ENCODE data around the gene ZNF324.
"Not testable (repeated sequence)": the region's sequence is repeated elsewhere in the genome, so short reads cannot be mapped to it uniquely, and the experiment has no call there.

The ZNF324 gene

DNA sequence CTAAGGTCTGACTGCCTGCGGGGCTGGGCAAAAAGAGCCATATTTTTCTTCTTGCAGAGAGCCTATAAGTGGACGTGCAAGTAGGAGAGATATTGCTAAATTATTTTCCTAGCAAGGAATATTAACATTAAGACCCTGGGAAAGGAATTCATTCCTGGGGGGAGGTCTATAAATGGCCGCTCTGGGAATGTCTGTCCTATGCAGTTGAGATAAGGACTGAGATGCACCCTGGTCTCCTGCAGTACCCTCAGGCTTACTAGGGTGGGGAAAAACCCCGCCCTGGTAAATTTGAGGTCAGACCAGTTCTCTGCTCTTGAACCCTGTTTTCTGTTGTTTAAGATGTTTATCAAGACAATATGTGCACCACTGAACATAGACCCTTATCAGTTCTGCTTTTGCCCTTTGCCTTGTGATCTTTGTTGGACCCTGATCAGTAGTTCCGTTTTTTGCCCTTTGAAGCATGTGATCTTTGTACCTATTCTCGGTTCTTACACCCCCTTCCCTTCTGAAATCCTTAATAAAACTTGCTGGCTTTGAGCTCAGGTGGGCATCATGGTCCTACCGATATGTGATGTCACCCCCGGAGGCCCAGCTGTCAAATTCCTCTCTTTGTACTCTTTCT lies 40.8 kb downstream of the ZNF324 start:
- DNase-seq: not testable (repeated sequence)

DNA sequence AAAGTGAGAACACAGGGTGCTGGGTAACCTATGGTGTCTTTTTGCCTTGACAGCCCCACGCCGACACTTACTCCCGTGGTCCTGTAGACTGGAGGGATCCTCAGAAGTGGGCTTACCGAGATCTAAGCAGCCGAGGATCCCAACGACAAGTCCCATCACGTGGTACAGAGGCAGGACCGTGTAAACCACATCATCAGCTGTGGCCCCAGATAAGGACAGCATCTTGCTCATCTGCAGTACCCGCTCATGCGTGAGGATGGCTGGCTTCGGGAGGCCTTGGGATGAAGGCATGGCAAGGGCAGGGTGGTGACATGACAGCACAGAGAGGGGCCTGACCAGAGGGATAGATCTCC lies 42.8 kb downstream of the ZNF324 start:
- no peak for DNase-seq

DNA sequence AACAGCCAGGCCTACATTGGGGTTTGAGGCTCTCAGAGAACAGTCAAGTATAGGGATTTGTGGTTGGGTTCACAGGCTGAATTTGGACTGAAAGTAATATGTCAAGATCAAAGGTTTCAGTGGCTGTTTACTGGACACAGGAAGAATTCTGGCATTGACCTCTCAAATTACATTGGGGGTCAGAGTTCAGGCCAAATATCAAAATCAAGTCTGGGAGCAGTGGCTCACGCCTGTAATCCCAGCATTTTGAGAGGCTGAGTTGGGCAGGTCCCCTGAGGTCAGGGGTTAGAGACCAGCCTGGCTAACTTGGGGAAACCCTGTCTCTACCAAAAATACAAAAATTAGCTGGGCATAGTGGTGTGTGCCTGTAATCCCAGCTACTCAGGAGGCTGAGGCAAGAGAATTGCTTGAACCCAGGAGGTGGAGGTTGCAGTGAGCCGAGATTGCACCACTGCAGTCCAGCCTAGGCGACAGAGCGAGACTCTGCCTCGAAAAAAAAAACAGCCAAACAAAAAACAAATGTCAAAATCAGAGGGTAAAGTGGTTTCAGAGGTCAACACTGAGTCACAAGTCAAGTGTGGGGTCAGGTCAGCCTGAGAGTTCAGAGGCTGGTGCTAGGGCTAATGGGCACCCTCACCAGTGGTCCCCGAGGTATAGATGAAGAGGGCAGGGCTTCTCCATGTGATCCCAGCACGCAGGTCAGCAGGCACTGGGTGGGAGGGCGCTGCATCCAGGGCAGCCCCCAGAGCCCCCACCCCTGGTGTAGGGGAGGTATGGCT lies 43.4 kb downstream of the ZNF324 start:
- DNase-seq: no peak

- no peak for DNase-seq
These were observed 44.7 kb downstream of the ZNF324 start, which contains the start of gene SLC27A5 for GRCh38 chr19:58511353-58512208. Gene SLC27A5 (minus strand): TSS chr19:58511992. CDS start chr19:58511955, 37 bp downstream.

- no peak for DNase-seq
These were observed 46.4 kb downstream of the ZNF324 start for GRCh38 chr19:58513213-58513693.

DNA sequence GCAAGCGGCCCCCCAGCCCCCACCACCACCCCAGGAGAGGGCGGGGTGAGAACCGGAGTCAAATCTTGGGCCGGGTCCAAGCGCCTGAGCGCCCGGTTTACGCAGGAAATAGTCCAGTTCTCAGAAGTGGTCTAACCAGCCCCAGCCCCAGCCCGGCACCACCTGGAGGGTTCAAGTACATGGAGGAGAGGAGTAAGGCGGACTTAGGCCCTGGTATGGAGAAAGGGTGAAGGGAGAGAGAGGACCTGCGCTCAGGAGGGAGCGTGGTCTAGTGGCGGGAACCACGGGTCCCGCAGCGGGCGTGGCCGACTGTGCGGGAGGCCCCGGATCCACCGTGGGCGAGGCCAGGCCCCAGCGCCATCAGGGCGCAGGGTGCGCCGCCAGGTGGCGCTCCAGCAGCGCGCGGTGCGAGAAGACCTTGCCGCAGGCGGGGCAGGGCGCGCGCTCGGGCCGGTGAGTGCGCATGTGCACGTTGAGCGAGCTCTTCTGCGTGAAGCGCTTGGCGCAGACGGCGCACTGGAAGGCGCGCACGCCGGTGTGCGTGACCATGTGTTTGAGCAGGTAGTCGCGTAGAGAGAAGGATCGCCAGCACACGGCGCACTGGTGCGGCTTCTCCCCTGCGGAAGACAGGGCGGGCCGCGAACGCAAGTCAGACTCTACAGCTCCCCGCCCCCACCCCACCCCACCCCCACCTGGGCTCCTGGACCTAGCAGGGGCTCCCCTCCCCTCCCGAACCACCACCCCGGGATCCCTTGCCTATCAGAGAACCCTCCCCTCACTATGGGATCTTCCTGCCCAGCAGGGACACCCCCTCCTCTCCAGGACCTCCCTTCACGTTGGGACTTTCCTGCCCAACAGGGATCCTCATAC lies 47.0 kb downstream of the ZNF324 start:
- peak; percentile 94 for DNase-seq

DNA sequence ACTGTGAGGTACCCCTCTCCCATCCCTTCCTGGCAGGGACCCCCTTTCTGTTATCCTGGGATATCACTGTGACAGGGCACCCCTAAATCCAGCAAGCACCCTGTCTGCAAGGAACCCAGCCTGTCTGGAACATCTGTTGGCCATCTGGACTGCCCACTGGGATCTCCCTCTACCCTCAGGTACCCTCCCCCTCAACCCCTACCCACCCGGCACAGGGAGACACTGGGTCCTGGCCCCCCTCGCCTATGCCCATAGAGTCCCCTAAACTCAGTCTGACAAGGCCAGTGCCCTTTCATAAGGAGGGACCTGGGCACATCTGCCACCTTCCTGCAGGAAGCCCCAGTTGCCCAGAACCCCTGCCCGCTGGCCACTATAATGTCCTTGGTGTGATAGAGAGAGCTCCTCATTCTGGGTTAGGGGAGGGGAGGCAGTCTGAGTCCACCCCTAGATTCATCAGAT lies 47.7 kb downstream of the ZNF324 start:
- DNase-seq: no peak

- DNase-seq: no peak
These were observed 48.4 kb downstream of the ZNF324 start for GRCh38 chr19:58515259-58515658.

GRCh38 chr19:58516246-58516836 lies 49.5 kb downstream of the ZNF324 start:
- DNase-seq: no peak

DNA sequence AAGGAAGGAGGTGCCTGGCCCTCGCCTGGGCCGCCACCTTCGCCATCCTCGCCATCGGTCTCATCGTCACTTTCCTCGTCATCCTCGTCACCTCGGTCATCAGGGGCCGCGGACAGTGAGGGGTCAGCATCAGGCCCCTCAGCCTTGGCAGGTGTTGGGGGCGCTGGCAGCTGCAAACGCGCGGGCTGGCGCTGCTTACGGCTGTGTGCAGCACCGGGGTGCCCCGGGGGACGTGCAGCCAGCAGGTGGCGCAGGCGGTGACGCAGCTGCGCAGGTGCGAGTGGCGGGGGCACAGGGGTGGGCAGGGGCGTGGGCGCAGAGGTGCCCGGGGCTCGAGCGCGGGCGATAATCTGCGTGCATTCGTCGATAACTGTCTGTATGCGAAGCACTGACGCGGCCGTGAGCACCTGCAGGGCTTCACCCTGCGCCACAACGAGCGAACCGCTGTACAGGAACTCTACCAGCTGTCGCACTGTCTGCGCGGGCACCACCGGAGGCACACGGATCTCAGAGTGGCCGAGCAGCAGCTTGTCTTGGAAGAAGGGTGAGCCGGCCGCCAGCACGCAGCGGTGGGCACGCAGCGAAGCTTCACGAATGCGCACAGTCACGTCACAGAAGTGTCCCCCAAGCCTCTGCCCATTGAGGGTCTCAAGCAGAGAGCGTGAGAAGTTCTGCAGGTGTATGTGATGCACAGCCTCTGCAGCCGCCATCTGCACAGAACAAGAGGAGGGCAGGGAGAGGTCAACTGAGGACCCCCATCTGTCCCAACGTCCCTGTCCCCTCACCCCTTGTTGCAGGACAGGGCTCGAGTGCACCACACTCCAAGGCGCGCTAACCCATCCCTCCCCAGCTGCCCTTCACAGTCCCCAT lies 50.3 kb downstream of the ZNF324 start:
- DNase-seq: no peak

DNA sequence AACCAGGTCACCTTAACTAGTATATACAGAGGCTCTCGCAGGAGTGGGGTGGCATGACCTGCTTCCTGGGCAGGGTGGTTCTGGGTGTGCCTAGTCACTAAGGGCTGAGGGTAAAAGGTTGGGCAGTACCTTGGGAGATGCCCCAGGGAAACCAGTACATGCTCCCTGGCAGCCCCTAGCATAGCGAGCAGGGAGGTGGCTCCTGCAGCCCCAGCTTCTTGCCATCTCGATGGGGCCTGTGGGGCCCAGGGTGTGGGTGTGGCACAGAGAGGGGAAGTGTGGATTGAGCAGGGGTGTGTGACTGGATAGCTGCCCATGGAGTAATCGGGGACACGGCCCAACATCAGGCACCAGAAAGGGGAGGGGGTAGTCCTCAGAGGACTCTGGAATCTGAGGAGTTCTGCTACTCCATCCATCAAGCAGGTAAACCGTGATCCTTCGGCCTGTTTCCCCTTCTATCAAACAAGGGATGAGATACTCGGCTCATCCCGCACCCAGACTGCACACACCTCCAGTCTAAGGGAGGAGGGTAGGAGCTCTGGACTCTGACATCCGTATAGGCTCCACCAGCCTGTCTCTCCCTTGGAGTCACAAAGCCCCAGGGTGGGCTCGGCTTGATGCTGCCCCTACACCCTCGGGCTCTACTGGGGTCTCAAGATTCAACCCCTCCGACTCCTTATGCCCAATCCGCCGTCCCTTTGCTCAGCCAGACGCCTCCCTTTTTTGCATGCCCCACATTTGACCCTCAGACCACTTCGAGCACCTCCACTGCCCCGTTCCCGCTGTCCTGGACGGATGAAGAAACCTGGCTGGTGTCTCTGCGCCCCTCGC lies 51.6 kb downstream of the ZNF324 start:
- no peak for DNase-seq

DNA sequence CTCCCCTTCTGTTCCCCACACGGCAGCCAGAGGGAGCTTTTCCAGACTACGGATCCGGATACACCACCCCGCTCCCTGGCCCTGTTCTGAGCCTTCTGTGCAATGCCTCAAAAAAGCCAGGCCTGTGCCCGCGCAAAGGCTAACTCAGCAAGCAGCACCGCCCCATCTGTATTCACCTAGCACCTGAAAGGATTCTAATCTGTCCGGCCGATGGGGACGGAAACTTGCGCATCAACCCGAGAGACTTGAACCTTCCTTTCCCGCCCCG lies 52.1 kb downstream of the ZNF324 start:
- DNase-seq: peak; percentile 70

DNA sequence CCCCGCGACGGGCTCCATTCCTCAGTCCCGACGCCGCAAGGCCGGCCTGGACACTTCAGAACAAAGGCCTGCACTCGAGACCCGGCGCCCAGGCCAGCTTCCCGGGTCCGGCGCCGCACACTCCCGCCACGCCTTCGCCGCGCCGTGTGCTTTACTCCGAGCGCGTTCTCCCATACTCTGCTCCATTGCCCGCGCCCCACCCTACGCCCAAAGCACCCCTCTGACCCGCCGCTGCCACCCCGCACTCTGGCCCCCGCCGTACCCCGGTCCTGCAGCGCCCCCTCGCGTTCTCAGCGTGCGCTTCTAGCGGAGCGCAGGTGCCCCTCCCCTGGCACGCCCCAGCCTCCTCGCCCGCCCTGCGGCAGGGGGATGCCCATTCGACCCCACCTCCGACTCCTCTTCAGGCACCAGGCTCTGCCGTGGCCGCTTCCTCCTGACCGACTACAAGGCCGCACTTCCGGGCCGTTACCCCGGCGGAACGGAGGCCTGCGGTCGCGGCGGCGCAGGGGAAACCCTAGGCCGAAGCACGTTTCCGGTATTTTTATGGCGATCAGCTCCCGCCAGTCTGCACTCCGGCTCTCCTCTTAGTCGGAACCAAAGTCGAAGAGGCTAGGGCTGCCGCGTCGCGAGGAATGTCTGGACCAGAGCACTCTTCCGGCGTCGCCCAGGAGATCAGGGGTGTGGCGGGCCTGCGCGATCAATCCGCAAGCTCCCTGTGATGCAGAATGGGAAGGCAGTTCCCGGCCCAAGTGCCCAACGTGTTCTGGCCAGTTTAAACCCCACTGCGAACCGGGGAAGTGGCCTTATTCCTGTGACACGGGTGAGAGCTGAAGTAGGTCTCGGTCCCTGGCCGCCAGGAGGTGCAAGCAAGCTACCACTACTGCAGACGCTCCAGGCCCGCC lies 52.7 kb downstream of the ZNF324 start, which contains the start of gene ZBTB45:
Gene ZBTB45, minus strand, starts transcription at position 456 of the 902 bp plus-strand sequence. CDS start 2,137 bp downstream, outside the sequence.
- peak; percentile 96 for DNase-seq

GRCh38 chr19:58520257-58520599 lies 53.3 kb downstream of the ZNF324 start:
- no peak for DNase-seq

DNA sequence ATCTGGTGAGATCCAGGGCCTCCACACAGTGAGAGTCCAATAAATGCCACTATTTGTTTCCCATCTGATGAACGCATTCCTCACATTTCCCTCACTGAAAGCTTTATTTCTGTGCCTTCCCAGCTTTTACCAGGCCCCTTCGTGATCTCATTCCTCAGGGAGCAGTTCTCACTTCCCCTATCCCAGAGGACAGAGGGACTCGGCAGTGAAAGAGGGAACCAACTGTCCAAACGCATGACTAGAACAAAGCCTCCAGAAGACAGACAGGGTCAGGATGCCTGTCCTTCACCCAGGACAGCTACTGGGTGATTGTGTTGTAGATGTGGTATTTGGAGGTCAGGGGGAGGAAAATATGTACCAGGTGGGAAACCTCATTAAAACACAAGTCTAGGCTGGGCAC lies 54.8 kb downstream of the ZNF324 start:
- no peak for DNase-seq

- DNase-seq: no peak
These were observed 55.8 kb downstream of the ZNF324 start for GRCh38 chr19:58522709-58523108.
